Keratinocyte (primary cell): ENCODE results near the gene SLCO3A1.

ENCODE experiments used
- EZH2 ChIP-seq: IDR thresholded peaks from one replicate; pipeline ENCODE4 v1.6.1; 2012; ENCODE audit warnings: inconsistent platforms, mild to moderate bottlenecking, low read length, moderate library complexity
- TF ChIP-seq, protein P1 (sequence below), 3 experiments: IDR thresholded peaks in 1 of 3; conservative IDR thresholded peaks in 1 of 3; optimal IDR thresholded peaks in 1 of 3; 2 replicates in 2 of 3; 3 replicates in 1 of 3; pipeline versions ENCODE3 to v1.5.1; 2011; ENCODE audit warnings: low read length in 3 of 3, mild to moderate bottlenecking in 3 of 3, moderate library complexity in 2 of 3, control low read depth in 1 of 3, inconsistent platforms in 1 of 3; ENCODE audit not compliant: insufficient read depth in 2 of 3; ENCODE audit errors: extremely low read depth in 1 of 3

DNA sequence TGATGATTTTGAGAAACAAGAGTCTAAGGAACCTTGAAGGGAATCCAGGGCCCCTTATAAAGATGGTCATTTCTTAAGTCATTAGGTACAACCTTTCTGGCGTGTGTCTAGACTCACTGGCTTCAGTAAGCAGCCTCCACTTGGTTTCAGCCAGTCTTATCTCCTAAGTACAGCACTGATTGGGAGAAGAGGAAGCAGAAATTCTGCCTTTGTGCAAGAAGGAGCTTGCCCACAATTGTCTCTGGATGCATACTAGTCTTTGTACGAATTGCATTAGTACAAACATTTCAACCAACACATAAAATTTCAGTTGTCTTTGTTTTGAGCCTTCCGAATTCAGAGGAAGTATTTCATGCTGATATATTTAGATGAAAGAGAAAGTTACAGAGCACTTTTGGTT is 139.4 kb downstream of the SLCO3A1 start:
- TF ChIP-seq, protein P1, sequence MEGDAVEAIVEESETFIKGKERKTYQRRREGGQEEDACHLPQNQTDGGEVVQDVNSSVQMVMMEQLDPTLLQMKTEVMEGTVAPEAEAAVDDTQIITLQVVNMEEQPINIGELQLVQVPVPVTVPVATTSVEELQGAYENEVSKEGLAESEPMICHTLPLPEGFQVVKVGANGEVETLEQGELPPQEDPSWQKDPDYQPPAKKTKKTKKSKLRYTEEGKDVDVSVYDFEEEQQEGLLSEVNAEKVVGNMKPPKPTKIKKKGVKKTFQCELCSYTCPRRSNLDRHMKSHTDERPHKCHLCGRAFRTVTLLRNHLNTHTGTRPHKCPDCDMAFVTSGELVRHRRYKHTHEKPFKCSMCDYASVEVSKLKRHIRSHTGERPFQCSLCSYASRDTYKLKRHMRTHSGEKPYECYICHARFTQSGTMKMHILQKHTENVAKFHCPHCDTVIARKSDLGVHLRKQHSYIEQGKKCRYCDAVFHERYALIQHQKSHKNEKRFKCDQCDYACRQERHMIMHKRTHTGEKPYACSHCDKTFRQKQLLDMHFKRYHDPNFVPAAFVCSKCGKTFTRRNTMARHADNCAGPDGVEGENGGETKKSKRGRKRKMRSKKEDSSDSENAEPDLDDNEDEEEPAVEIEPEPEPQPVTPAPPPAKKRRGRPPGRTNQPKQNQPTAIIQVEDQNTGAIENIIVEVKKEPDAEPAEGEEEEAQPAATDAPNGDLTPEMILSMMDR (optimal IDR thresholded peaks at IDR 0.05 in 1 of 3, IDR thresholded peaks at IDR 0.05 in 1 of 3, conservative IDR thresholded peaks at IDR 0.05 in 1 of 3; ENCODE audit: extremely low read depth in 1 of 3, insufficient read depth in 2 of 3, low read length in 3 of 3): no peak
- no peak for TF ChIP-seq EZH2
